GM10248 (cell line): ENCODE data around the gene GRHL1.

Source experiments
- CTCF ChIA-PET: fragments of 300-600 bp; sonication (Branson Sonifier 250); formaldehyde crosslinking; extraction: SDS; loops from one replicate; lab custom pipeline; 2021; ENCODE audit warnings: antibody characterized with exemption; lab: Yijun Ruan, JAX
- POLR2A ChIA-PET: fragments of 350-650 bp; sonication (Branson Sonifier 250); formaldehyde crosslinking; extraction: SDS; loops from one replicate; lab custom pipeline; 2020; ENCODE audit warnings: antibody characterized with exemption; lab: Yijun Ruan, JAX
- DNase-seq: peaks from one replicate; pipeline ENCODE4 v3.0.0; 2012; ENCODE audit errors: extremely low spot score
- TF ChIP-seq, protein P1 (sequence below): IDR thresholded peaks from 2 replicates; pipeline ENCODE4 v1.5.1; 2012; ENCODE audit warnings: mild to moderate bottlenecking, low read depth; ENCODE audit errors: extremely low read depth, missing control alignments, control extremely low read depth

The GRHL1 gene

GRCh38 chr2:9993488-9994165 lies 42.1 kb downstream of the GRHL1 start:
- CTCF ChIA-PET: interaction anchor here (0.9 to 2.6 kb wide), 5 partner anchors 9 to 180 kb away, joined by 3 to 24 read pairs (median 3); no protein-coding TSS in a partner anchor
- TF ChIP-seq, protein P1, sequence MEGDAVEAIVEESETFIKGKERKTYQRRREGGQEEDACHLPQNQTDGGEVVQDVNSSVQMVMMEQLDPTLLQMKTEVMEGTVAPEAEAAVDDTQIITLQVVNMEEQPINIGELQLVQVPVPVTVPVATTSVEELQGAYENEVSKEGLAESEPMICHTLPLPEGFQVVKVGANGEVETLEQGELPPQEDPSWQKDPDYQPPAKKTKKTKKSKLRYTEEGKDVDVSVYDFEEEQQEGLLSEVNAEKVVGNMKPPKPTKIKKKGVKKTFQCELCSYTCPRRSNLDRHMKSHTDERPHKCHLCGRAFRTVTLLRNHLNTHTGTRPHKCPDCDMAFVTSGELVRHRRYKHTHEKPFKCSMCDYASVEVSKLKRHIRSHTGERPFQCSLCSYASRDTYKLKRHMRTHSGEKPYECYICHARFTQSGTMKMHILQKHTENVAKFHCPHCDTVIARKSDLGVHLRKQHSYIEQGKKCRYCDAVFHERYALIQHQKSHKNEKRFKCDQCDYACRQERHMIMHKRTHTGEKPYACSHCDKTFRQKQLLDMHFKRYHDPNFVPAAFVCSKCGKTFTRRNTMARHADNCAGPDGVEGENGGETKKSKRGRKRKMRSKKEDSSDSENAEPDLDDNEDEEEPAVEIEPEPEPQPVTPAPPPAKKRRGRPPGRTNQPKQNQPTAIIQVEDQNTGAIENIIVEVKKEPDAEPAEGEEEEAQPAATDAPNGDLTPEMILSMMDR: no peak
- POLR2A ChIA-PET: no interaction called here
- DNase-seq: no peak

DNA sequence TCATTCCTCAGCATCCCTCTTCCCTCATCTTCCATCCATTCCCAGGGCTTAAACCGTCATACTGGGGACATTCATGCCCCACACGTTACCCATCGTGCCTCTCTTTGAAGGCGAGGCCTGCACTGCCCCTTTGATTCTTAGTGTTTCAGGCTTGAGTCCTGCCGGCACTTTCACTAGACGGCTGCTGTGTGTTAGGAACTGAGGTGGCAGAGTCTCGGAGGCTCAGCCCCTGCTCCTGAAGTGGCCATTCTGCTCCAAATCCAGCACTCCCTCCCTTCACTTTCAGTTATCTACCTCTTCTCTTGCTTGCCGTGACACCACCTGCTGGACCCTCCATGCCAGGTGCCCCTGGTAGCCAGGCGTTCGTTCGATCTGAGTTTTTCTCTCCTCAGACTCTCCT lies 43.0 kb downstream of the GRHL1 start:
- TF ChIP-seq, protein P1: no peak
- ChIA-PET POLR2A (no interaction called here), CTCF (interaction anchor here (1.2 to 4.2 kb wide), 4 partner anchors 9 to 181 kb away, joined by 3 to 47 read pairs (median 14); no protein-coding TSS in a partner anchor)
- no peak for DNase-seq

- ChIA-PET CTCF (interaction anchor here (0.7 to 4.2 kb wide), 2 partner anchors 10 to 114 kb away, joined by 4 to 47 read pairs; no protein-coding TSS in a partner anchor), POLR2A (no interaction called here)
- no peak for DNase-seq
- TF ChIP-seq, protein P1: no peak
Observed at GRCh38 chr2:9995059-9995458, 43.6 kb downstream of the GRHL1 start.

DNA sequence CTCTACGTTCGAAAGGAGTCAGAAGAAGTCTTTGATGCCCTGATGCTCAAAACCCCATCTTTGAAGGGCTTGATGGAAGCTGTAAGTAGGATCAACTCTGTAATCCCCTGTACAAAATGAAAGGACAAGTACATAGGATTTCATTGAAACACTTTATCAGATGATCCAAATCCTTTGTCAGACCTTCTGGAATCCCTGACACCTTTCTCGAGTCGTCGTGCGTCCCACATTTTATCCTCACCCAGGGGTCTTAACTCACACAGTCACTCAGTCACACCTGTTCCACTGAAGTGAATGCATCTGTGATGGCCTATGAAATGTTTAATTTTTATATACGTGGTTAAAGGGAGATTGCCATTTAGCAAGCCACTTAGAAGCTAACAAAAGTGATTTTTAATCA lies 44.8 kb downstream of the GRHL1 start:
- POLR2A ChIA-PET: no interaction called here
- CTCF ChIA-PET: interaction anchor here (0.9 to 4.2 kb wide), 3 partner anchors 11 to 82 kb away, joined by 3 to 47 read pairs (median 3); no protein-coding TSS in a partner anchor
- TF ChIP-seq, protein P1: no peak
- no peak for DNase-seq

DNA sequence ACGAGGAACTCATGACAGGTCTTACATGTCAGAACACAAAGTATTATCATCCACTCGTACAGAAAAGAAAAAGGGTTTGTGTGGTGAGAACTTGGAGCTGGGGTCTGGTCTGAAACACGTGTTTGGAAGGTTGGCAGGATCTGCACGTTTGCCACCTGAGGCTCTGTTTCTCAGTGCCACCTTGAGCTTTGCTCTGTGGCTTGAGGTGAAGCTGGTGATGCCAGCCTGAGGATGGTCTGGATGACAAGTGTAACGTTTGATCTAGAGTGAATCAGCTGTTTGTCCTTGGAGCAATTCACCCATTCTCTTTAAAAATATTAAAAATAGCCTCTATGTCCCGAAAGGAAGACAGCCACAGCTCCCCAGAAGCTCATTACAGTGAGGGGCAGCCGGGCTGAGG lies 46.4 kb downstream of the GRHL1 start:
- TF ChIP-seq, protein P1: no peak
- ChIA-PET CTCF (interaction anchor here (1.0 to 4.2 kb wide), 3 partner anchors 9 to 52 kb away, joined by 3 to 47 read pairs (median 3); no protein-coding TSS in a partner anchor), POLR2A (no interaction called here)

DNA sequence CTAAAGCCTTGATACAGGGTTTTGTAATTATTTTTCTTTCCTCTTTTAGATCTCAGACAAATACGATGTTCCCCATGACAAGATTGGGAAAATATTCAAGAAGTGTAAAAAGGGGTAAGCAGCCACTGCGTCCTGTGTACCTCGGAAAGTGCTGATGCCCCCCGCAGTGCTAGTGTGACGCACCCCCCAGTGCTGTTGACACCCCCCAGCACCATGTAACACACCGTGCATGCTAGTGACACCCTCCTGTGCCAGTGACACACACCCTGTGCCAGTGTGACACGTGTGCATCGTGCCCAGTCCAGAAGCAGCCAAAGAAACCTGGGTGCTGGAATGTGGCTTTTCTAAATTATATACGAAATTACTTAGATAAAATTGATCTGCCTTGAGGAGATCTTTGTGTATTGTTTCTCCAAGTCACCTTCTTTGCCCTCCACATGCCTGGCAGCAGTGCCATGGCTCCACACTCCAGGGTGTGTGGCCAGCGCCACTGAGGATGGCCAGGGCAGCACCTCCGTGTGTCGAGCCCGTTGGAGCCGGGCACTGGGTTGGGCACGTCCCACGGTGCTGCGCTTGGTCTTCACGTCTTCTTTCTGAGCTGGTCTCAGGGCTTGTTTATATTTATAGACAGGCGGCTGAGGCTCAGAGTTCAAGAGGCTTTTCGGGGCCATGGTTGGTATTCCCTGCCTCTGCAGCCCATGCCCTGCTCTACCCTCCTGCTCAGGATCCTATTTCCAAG lies 47.6 kb downstream of the GRHL1 start:
- POLR2A ChIA-PET: no interaction called here
- TF ChIP-seq, protein P1: no peak
- CTCF ChIA-PET: interaction anchor here (1.2 kb wide), 1 partner anchor 15 kb away, joined by 7 read pairs; no protein-coding TSS in a partner anchor
- DNase-seq: no peak

More for the DNA sequence above, 46.4 kb downstream of the GRHL1 start:
- no peak for DNase-seq
